Panc1 (cell line): Measurements from ENCODE around the gene SGMS1. TPM values are rescaled to one million over a fixed set of nuclear protein-coding genes. Genes with fewer than 3 reads are reported as not detected.

Experiments used
- ATAC-seq: fragments of 200-7000 bp; cut with Tn5 transposase; 2 replicates; pipeline ENCODE4 v1.9.1; 2020; ENCODE audit warnings: mild to moderate bottlenecking, moderate library complexity
- BruUV-seq: library from RNA; stranded (reverse); fragments of 400-500 nt; replicated peaks from 2 replicates; lab custom pipeline; 2021; lab: Mats Ljungman, UMichigan
- CTCF ChIA-PET: fragments of 300-600 bp; sonication (Branson Sonifier 250); formaldehyde crosslinking; loops from one replicate; lab custom pipeline; 2022; ENCODE audit warnings: antibody characterized with exemption; lab: Charles Lee
- POLR2A ChIA-PET: fragments of 300-600 bp; sonication (Branson Sonifier 250); formaldehyde crosslinking; loops from one replicate; lab custom pipeline; 2022; ENCODE audit warnings: antibody characterized with exemption; lab: Charles Lee
- DNase-seq: peaks from one replicate; pipeline ENCODE4 v3.0.0-alpha.2; 2010; ENCODE audit warnings: low read depth, low spot score
- H3K27ac ChIP-seq: 2 replicates; pipeline ENCODE4 v1.5.1; 2011; ENCODE audit warnings: mild to moderate bottlenecking, low read length, inconsistent platforms
- H3K27me3 ChIP-seq: fragments of 200-500 bp; sonication (Bioruptor generic); 2 replicates; pipeline ENCODE4 v1.6.0; 2014; ENCODE audit warnings: low read length, inconsistent platforms; ENCODE audit not compliant: control insufficient read depth, insufficient read depth
- H3K36me3 ChIP-seq: fragments of 200-500 bp; sonication (Bioruptor generic); 2 replicates; pipeline ENCODE4 v1.5.1; 2014; ENCODE audit warnings: inconsistent platforms, mild to moderate bottlenecking, low read length, moderate library complexity; ENCODE audit not compliant: control insufficient read depth, insufficient read depth
- H3K4me1 ChIP-seq: 2 replicates; pipeline ENCODE4 v1.5.1; 2011; ENCODE audit warnings: inconsistent platforms, mild to moderate bottlenecking, low read length, moderate library complexity; ENCODE audit not compliant: control insufficient read depth, insufficient read depth
- H3K4me3 ChIP-seq, 2 experiments: 2 replicates each; pipeline ENCODE4 v1.5.1; 2011 to 2012; ENCODE audit warnings: low read depth in 2 of 2, low read length in 2 of 2, mild to moderate bottlenecking in 2 of 2, inconsistent platforms in 1 of 2, moderate library complexity in 1 of 2
- H3K9me3 ChIP-seq: fragments of 200-500 bp; sonication (Bioruptor generic); 2 replicates; pipeline ENCODE4 v1.5.1; 2014; ENCODE audit warnings: low read depth, mild to moderate bottlenecking, inconsistent platforms, low read length, moderate library complexity; ENCODE audit not compliant: control insufficient read depth, insufficient read depth
- POLR2AphosphoS5 ChIP-seq: IDR thresholded peaks from 2 replicates; pipeline ENCODE4 v1.6.1; 2012; ENCODE audit warnings: mild to moderate bottlenecking, low read depth, low read length, moderate library complexity
- SIN3A ChIP-seq: IDR thresholded peaks from 2 replicates; pipeline ENCODE4 v1.6.1; 2012; ENCODE audit warnings: low read depth, mild to moderate bottlenecking, low read length, moderate library complexity, borderline replicate concordance; ENCODE audit not compliant: insufficient read depth
- TCF7L2 ChIP-seq: IDR thresholded peaks from 2 replicates; pipeline ENCODE4 v1.6.1; 2011; ENCODE audit warnings: mild to moderate bottlenecking, low read depth, low read length, inconsistent platforms
- in situ Hi-C: cut with HindIII; loops from 2 replicates; pipeline ENCODE4 v1.10.0; 2016; ENCODE audit warnings: low sequenced_read_pairs, low pct_unique_long_range_greater_than_20kb
- intact Hi-C: fragments of 100-400 bp; cut with micrococcal nuclease; formaldehyde crosslinking; loops from one replicate; pipeline ENCODE4 v1.10.0; 2022; ENCODE audit not compliant: unreplicated experiment
- total RNA-seq: library from RNA; stranded (reverse); gene quantifications from one replicate; pipeline ENCODE4 v1.2.1, GENCODE V29; 2021; ENCODE audit not compliant: unreplicated experiment
- TF ChIP-seq, protein P1 (sequence below), 2 experiments: IDR thresholded peaks; 2 replicates each; pipeline ENCODE4 v1.6.1; 2011 to 2012; ENCODE audit warnings: low read depth in 2 of 2, control low read depth in 1 of 2, low read length in 1 of 2, mild to moderate bottlenecking in 1 of 2, moderate library complexity in 1 of 2; ENCODE audit not compliant: insufficient read depth in 1 of 2
- TF ChIP-seq, protein P2 (sequence below): fragments of 450-650 bp; IDR thresholded peaks from 2 replicates; pipeline ENCODE4 v1.5.1; 2017; ENCODE audit warnings: mild to moderate bottlenecking

Gene SGMS1
- total RNA-seq, 1 experiment from 2014 or later, result 22.0 TPM

DNA sequence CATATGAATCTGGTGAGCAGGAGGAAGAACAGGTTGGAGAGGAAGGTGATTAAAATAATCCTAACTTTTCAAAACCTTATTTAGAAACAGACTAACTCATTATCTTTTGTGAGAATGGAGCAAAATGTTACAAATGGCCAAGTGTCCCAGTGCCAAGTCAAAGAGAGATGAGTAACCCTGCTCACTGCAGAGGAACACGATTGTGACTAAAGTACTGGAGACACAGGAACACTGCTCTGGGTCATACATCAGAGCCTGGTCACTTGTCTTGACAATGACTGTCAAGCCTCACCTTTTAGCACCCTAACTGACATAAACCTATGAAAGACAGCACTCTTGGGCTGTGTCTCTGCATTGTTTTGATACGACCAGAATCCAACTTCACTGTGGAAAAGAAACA, 108.8 kb downstream of the SGMS1 start:
- no peaks in the 10 kb centered on the region for H3K27me3 ChIP-seq
- no peaks in the 10 kb centered on the region; the same call in 1 of the 2 replicates for H3K4me1 ChIP-seq
- no peaks in the 10 kb centered on the region for H3K36me3 ChIP-seq
- no peak overlapping the region for H3K4me3 ChIP-seq
- in situ Hi-C loops, result no loop called here
- TF ChIP-seq, protein P1, sequence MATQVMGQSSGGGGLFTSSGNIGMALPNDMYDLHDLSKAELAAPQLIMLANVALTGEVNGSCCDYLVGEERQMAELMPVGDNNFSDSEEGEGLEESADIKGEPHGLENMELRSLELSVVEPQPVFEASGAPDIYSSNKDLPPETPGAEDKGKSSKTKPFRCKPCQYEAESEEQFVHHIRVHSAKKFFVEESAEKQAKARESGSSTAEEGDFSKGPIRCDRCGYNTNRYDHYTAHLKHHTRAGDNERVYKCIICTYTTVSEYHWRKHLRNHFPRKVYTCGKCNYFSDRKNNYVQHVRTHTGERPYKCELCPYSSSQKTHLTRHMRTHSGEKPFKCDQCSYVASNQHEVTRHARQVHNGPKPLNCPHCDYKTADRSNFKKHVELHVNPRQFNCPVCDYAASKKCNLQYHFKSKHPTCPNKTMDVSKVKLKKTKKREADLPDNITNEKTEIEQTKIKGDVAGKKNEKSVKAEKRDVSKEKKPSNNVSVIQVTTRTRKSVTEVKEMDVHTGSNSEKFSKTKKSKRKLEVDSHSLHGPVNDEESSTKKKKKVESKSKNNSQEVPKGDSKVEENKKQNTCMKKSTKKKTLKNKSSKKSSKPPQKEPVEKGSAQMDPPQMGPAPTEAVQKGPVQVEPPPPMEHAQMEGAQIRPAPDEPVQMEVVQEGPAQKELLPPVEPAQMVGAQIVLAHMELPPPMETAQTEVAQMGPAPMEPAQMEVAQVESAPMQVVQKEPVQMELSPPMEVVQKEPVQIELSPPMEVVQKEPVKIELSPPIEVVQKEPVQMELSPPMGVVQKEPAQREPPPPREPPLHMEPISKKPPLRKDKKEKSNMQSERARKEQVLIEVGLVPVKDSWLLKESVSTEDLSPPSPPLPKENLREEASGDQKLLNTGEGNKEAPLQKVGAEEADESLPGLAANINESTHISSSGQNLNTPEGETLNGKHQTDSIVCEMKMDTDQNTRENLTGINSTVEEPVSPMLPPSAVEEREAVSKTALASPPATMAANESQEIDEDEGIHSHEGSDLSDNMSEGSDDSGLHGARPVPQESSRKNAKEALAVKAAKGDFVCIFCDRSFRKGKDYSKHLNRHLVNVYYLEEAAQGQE (IDR thresholded peaks at IDR 0.05; ENCODE audit: insufficient read depth in 1 of 2, low read depth in 2 of 2, low read length in 1 of 2), result no peak
- TF ChIP-seq TCF7L2 (no peak), POLR2AphosphoS5 (no peak), SIN3A (no peak)
- TF ChIP-seq, protein P2, sequence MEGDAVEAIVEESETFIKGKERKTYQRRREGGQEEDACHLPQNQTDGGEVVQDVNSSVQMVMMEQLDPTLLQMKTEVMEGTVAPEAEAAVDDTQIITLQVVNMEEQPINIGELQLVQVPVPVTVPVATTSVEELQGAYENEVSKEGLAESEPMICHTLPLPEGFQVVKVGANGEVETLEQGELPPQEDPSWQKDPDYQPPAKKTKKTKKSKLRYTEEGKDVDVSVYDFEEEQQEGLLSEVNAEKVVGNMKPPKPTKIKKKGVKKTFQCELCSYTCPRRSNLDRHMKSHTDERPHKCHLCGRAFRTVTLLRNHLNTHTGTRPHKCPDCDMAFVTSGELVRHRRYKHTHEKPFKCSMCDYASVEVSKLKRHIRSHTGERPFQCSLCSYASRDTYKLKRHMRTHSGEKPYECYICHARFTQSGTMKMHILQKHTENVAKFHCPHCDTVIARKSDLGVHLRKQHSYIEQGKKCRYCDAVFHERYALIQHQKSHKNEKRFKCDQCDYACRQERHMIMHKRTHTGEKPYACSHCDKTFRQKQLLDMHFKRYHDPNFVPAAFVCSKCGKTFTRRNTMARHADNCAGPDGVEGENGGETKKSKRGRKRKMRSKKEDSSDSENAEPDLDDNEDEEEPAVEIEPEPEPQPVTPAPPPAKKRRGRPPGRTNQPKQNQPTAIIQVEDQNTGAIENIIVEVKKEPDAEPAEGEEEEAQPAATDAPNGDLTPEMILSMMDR, result no peak
- no TSS peak for BruUV-seq
- H3K9me3 ChIP-seq, result no peaks in the 10 kb centered on the region
- ATAC-seq, result no peak
- DNase-seq, result no peak
- POLR2A ChIA-PET, result no interaction called here
- intact Hi-C loops, result no loop called here
- no peak overlapping the region for H3K27ac ChIP-seq
- CTCF ChIA-PET, result no interaction called here

DNA sequence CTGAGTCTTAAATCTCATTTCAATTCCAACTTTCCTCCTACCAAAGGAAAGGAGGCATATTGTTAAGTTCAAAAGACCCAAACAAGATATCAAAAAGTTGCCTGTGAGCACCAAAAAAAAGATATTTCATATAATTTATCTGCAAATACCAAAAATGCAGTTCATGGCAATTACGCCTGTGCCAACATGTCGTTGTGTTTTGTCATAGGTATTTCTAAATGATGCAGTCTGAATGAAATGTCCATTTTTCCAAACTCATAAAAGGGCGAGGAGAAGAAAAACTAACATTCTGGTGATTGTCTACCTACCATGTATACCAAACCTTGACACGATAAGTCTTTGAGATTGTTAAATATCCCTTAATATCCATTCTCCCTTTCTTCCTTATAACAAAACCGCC, 109.8 kb downstream of the SGMS1 start:
- Histone ChIP-seq H3K4me1 (no peaks in the 10 kb centered on the region; the same call in 1 of the 2 replicates), H3K27ac (no peak overlapping the region), H3K27me3 (no peaks in the 10 kb centered on the region), H3K36me3 (no peaks in the 10 kb centered on the region), H3K9me3 (no peaks in the 10 kb centered on the region), H3K4me3 (no peak overlapping the region)
- ChIA-PET CTCF (no interaction called here), POLR2A (interaction anchor here (0.6 kb wide), 1 partner anchor 973 kb away, joined by 3 read pairs; no protein-coding TSS in a partner anchor)
- DNase-seq (no peak), ATAC-seq (no peak)
- intact Hi-C loops (no loop called here), in situ Hi-C loops (no loop called here)
- BruUV-seq, result no TSS peak
- TF ChIP-seq, protein P1 (IDR thresholded peaks at IDR 0.05; ENCODE audit: insufficient read depth in 1 of 2, low read depth in 2 of 2, low read length in 1 of 2), result no peak
- TF ChIP-seq SIN3A (no peak), TCF7L2 (no peak)
